Measurements from ENCODE around the gene PIP4K2B. TPM values are rescaled to one million over a fixed set of nuclear protein-coding genes. Genes with fewer than 3 reads are reported as not detected.
A peak's percentile ranks its signal among the peaks of the same experiment; 100 is the strongest.

The PIP4K2B gene
- total and polyA plus RNA-seq, 9 of the 15 experiments (the other 6 are each of a cell fraction or from before 2014, with no cell fraction given) = 3.7 to 29.9 (median 23.0) TPM

DNA sequence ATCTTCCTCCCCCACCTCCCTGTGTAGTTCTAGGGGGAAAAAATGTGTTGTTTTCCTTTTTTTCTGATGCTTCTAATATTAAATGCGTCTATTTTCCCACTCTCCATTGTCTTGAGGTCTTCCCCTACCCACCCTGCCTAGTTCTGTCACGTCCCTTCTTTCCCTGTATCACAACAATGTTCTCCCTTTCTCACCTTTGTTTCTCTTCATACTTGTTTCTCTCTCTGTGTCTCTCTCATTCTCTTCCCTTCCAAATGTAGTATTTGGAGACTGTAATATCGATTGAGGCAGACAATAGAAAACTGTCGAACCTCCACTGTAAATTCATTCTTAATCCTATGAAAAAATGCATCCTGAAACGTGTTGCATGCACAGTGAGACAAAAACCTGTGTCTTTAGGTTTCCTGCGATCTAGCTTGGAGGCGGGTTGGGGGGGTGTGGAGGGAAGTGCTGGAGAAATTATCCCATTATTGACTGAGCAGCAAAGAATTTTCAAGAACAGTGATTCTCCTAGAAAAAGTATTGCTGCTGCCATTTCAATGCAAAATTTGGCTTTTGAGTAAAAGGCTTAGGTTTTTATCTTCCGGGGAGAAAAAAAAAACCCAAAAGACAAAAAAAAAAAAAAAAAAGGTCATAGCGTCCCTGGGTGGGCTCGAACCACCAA is 48.1 kb downstream of the PIP4K2B start (continued):
- TF ChIP-seq MTF1 (CRISPR knock-in tag; IDR thresholded peaks at IDR 0.05; ENCODE audit: borderline replicate concordance) = no peak
- no peak for TF ChIP-seq RBM39 (optimal IDR thresholded peaks at IDR 0.05; ENCODE audit: low read depth, low read length)
- no peak for TF ChIP-seq NFYB (IDR thresholded peaks at IDR 0.05; ENCODE audit: extremely low read depth, insufficient read length)
- TF ChIP-seq ZNF668 (CRISPR knock-in tag; IDR thresholded peaks at IDR 0.05) = no peak
- no peak for TF ChIP-seq NUFIP1 (IDR thresholded peaks at IDR 0.05; ENCODE audit: partially characterized antibody)
- TF ChIP-seq LARP7 (IDR thresholded peaks at IDR 0.05) = peak; percentile 79; the same call in 1 of the 2 replicates
- TF ChIP-seq THRAP3 (IDR thresholded peaks at IDR 0.05; ENCODE audit: borderline replicate concordance) = peak; percentile 92

DNA sequence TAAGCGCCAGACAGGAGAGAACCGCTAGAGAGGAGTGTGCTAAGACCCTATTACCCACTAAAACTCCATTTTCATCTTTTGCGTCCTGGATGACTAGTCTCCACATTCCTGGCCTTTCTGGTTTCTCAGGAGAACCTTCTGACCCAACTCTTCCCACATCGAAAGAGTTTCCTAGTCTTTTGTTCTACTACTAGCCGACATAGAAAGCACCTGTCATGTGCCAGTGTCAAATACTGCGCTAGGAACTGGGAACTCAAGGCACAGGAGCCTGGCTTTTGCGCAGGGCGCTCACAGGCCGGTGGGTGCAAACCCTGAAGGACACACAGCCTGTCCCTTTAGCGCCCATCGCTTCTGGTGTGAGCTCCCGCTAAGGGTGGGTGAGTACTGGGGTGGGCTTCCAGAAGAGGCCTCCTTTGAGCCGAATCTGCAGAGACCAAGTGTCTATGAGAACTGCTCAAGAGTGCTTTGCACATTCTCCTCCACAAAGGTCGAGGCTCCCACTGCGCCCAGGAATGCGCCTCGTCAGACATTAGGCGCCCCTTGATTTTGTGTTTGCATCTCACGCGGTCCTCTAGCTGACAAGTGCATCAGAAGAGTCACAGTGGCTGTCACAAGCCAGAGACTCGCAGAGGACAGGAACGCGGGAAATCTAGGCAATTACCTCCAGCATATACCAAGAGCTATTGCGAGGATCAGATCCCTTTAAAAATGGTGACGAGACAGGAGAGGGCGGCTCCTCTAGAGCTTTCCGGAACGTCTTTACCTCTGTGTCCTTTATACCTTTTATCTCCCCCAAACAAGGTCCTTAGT is 48.8 kb downstream of the PIP4K2B start:
- intact Hi-C loops (cut with micrococcal nuclease) (loop anchor here (5.0 to 10.0 kb wide), 4 partner anchors 48 to 404 kb away; partner anchors contain the start of genes PLXDC1 and RPL23), in situ Hi-C loops (cut with MboI) (no loop called here)
- CTCF ChIA-PET (ENCODE audit: low intra/inter-chr PET ratio) = no interaction called here
- Histone ChIP-seq H3K27ac (ENCODE audit: extremely low read depth, low read depth, low read length) (peak overlapping the region; percentile 86), H4K20me1 (replicated peaks; ENCODE audit: control insufficient read depth, insufficient read depth, low read length) (peaks cover 6% of the 10 kb centered on the region), H3K27me3 (ENCODE audit: control insufficient read depth in 2 of 2, insufficient read depth in 2 of 2, low read length in 2 of 2) (no peaks in the 10 kb centered on the region), H3K9me1 (ENCODE audit: control insufficient read depth, insufficient read depth, low read length) (peaks cover 4% of the 10 kb centered on the region), H2AFZ (ENCODE audit: low read depth, low read length) (peak overlapping the region; percentile 67), H3K4me2 (ENCODE audit: insufficient read depth, low read length) (peak overlapping the region; percentile 86), H3K4me3 (peak overlapping the region; percentile 74), H3K9me3 (replicated peaks; ENCODE audit: control insufficient read depth, insufficient read depth, low read depth, low read length) (no peaks in the 10 kb centered on the region), H3K9ac (ENCODE audit: insufficient read depth in 1 of 2, low read depth in 2 of 2, low read length in 2 of 2) (peak overlapping the region; percentile 90 to 92), H3K36me3 (ENCODE audit: control insufficient read depth, insufficient read depth, low read length) (peaks cover 17% of the 10 kb centered on the region), H3K4me1 (replicated peaks in 1 of 2; ENCODE audit: control insufficient read depth in 2 of 2, insufficient read depth in 2 of 2, low read length in 2 of 2) (peaks cover 23 to 60% of the 10 kb centered on the region in 2 experiments), H3K79me2 (ENCODE audit: control insufficient read depth, insufficient read depth, low read length) (peaks cover 87% of the 10 kb centered on the region)
- POLR2A ChIA-PET = interaction anchor here (0.6 to 2.3 kb wide), 7 partner anchors 14 to 419 kb away, joined by 3 to 9 read pairs (median 3); partner anchors contain the start of gene LASP1
- WGBS (ENCODE audit: insufficient coverage, low coverage, missing lambda C conversion rate) = 2% methylated on average over 28 of the region's 28 CpGs
- FAIRE-seq (no peak), ATAC-seq (peak; percentile 7), DNase-seq (ENCODE audit: extremely low read depth in 1 of 4, low spot score in 3 of 4) (peak in 1 of 4 experiments; percentile 72)
- BruUV-seq (replicated peaks) = no TSS peak
- TF ChIP-seq POLR2H (tag; IDR thresholded peaks at IDR 0.05; ENCODE audit: low read depth) = no peak
- TF ChIP-seq MTF1 (CRISPR knock-in tag; IDR thresholded peaks at IDR 0.05; ENCODE audit: borderline replicate concordance) = no peak
- TF ChIP-seq MEIS2 (IDR thresholded peaks at IDR 0.05; ENCODE audit: partially characterized antibody) = peak; percentile 20
- no peak for TF ChIP-seq HDGF (IDR thresholded peaks at IDR 0.05)
- 0 out of 2 replicates have a peak, but pooled peaks have one; percentile 5 for TF ChIP-seq GTF2E2 (tag; IDR thresholded peaks at IDR 0.05)
- peak; percentile 28 to 65; a peak in 2 of 4 replicates for TF ChIP-seq MNT (conservative IDR thresholded peaks at IDR 0.05)
- TF ChIP-seq ZNF584 (CRISPR knock-in tag; IDR thresholded peaks at IDR 0.05; ENCODE audit: low read depth) = no peak
- TF ChIP-seq SMAD4 (CRISPR knock-in tag; conservative IDR thresholded peaks at IDR 0.05) = no peak
- TF ChIP-seq SIN3A (IDR thresholded peaks at IDR 0.05; ENCODE audit: borderline replicate concordance in 2 of 2, control insufficient read depth in 1 of 2, low read depth in 2 of 2, low read length in 2 of 2) = peak; percentile 52 to 83; a peak in 3 of 4 replicates
